GM23338 (cell line): ENCODE measurements around the gene COL20A1. TPM values are rescaled to one million over a fixed set of nuclear protein-coding genes. Genes with fewer than 3 reads are reported as not detected.

Experiments
- ATAC-seq: fragments of 200-7000 bp; cut with Tn5 transposase; 3 replicates; pipeline ENCODE4 v1.9.1; 2020
- DNase-seq: peaks from one replicate; pipeline ENCODE4 v3.0.0-alpha.2; 2015; ENCODE audit warnings: low spot score
- H2AFZ ChIP-seq: fragments of 200-600 bp; sonication (generic); 2 replicates; pipeline ENCODE4 v1.8.0; 2016; ENCODE audit warnings: antibody characterized with exemption, mild to moderate bottlenecking, moderate library complexity
- H3F3A ChIP-seq: fragments of 200-600 bp; sonication (generic); replicated peaks from 2 replicates; pipeline ENCODE4 v1.8.0; 2017; ENCODE audit warnings: antibody characterized with exemption, mixed run types, low read depth
- H3K27ac ChIP-seq: fragments of 200-600 bp; sonication (generic); 2 replicates; pipeline ENCODE4 v1.6.1; 2016; ENCODE audit warnings: low read depth
- H3K27me3 ChIP-seq: fragments of 200-600 bp; sonication (generic); 2 replicates; pipeline ENCODE4 v1.8.0; 2016; ENCODE audit warnings: mild to moderate bottlenecking, mixed run types, moderate library complexity; ENCODE audit not compliant: insufficient read depth
- H3K36me3 ChIP-seq: fragments of 200-600 bp; sonication (generic); 2 replicates; pipeline ENCODE4 v1.8.0; 2016; ENCODE audit warnings: mild to moderate bottlenecking; ENCODE audit not compliant: insufficient read depth
- H3K4me1 ChIP-seq: fragments of 200-600 bp; sonication (generic); 2 replicates; pipeline ENCODE4 v1.8.0; 2016; ENCODE audit warnings: mild to moderate bottlenecking, moderate library complexity; ENCODE audit not compliant: insufficient read depth
- H3K4me2 ChIP-seq: fragments of 200-600 bp; sonication (generic); 2 replicates; pipeline ENCODE4 v1.7.1; 2017; ENCODE audit warnings: mixed run types
- H3K4me3 ChIP-seq: fragments of 200-600 bp; sonication (generic); 2 replicates; pipeline ENCODE4 v1.6.1; 2016; ENCODE audit warnings: mixed run types
- H3K79me2 ChIP-seq: fragments of 200-600 bp; sonication (generic); replicated peaks from 2 replicates; pipeline ENCODE4 v1.8.0; 2017; ENCODE audit warnings: mild to moderate bottlenecking; ENCODE audit not compliant: insufficient read depth
- H3K9me2 ChIP-seq: fragments of 200-600 bp; sonication (generic); 2 replicates; pipeline ENCODE4 v1.8.0; 2017; ENCODE audit not compliant: insufficient read depth
- H4K20me1 ChIP-seq: fragments of 200-600 bp; sonication (generic); replicated peaks from 2 replicates; pipeline ENCODE4 v1.8.0; 2017; ENCODE audit warnings: mild to moderate bottlenecking; ENCODE audit not compliant: insufficient read depth
- H3K27ac Mint-ChIP-seq: 2 replicates; pipeline ENCODE4 v1.8.0; 2020; ENCODE audit warnings: inconsistent platforms, mild to moderate bottlenecking, moderate library complexity, mixed read lengths
- H3K27me3 Mint-ChIP-seq: 3 replicates; pipeline ENCODE4 v1.8.0; 2022; ENCODE audit warnings: low read depth, mild to moderate bottlenecking, moderate library complexity, mixed read lengths, inconsistent platforms; ENCODE audit not compliant: insufficient read depth, poor library complexity
- H3K36me3 Mint-ChIP-seq: 3 replicates; pipeline ENCODE4 v1.8.0; 2021; ENCODE audit warnings: low read depth, mild to moderate bottlenecking, inconsistent platforms, moderate library complexity, mixed read lengths
- H3K4me1 Mint-ChIP-seq: 3 replicates; pipeline ENCODE4 v1.8.0; 2020; ENCODE audit warnings: mild to moderate bottlenecking, inconsistent platforms, mixed read lengths
- H3K4me3 Mint-ChIP-seq: 3 replicates; pipeline ENCODE4 v1.8.0; 2021; ENCODE audit warnings: moderate library complexity, mild to moderate bottlenecking, inconsistent platforms, mixed read lengths
- H3K9me3 Mint-ChIP-seq: 3 replicates; pipeline ENCODE4 v1.8.0; 2020; ENCODE audit warnings: moderate library complexity, mild to moderate bottlenecking, inconsistent platforms, mixed read lengths
- EZH2 ChIP-seq: fragments of 200-600 bp; sonication (generic); IDR thresholded peaks from one replicate; pipeline ENCODE4 v1.8.0; 2017; ENCODE audit warnings: antibody characterized with exemption, mild to moderate bottlenecking, low read depth; ENCODE audit not compliant: unreplicated experiment
- EZH2phosphoT487 ChIP-seq: fragments of 200-600 bp; sonication (generic); IDR thresholded peaks from one replicate; pipeline ENCODE4 v1.8.1; 2018; ENCODE audit warnings: antibody characterized with exemption; ENCODE audit not compliant: unreplicated experiment
- JUNB ChIP-seq: IDR thresholded peaks from one replicate; pipeline ENCODE4 v1.6.1; 2016; ENCODE audit warnings: antibody characterized with exemption; ENCODE audit not compliant: unreplicated experiment
- NANOG ChIP-seq: IDR thresholded peaks from 2 replicates; pipeline ENCODE4 v1.6.1; 2016; ENCODE audit warnings: antibody characterized with exemption, borderline replicate concordance
- POLR2AphosphoS5 ChIP-seq: IDR thresholded peaks from 2 replicates; pipeline ENCODE4 v1.6.1; 2016; ENCODE audit warnings: antibody characterized with exemption, low read depth
- ZNF114 ChIP-seq: fragments of 250-450 bp; sonication (Bioruptor Pico); IDR thresholded peaks from 2 replicates; pipeline ENCODE4 v1.5.0; 2020; ENCODE audit warnings: mild to moderate bottlenecking, moderate library complexity
- ZNF331 ChIP-seq: fragments of 250-450 bp; sonication (Bioruptor Pico); IDR thresholded peaks from 2 replicates; pipeline ENCODE4 v1.5.0; 2020; ENCODE audit warnings: low read depth, mild to moderate bottlenecking, moderate library complexity
- polyA plus RNA-seq: library from polyadenylated mRNA; unstranded; fragments of >200 nt; fragmentation: Nextera tagmentation; extraction: Ambion mirVana; gene quantifications from 2 replicates; pipeline ENCODE4 v1.2.1, GENCODE V29; 2016
- total RNA-seq: library from RNA; depleted of rRNA; stranded (reverse); fragments of >200 nt; shearing (Covaris generic); gene quantifications from 2 replicates; pipeline ENCODE4 v1.2.3, GENCODE V29; 2014
- TF ChIP-seq, protein P1 (sequence below): IDR thresholded peaks from one replicate; pipeline ENCODE4 v1.6.1; 2018; ENCODE audit warnings: antibody characterized with exemption; ENCODE audit not compliant: unreplicated experiment
- TF ChIP-seq, protein P2 (sequence below), 2 experiments: fragments of 200-600 bp in 1 of 2; sonication (generic) in 1 of 2; conservative IDR thresholded peaks; 2 replicates each; pipeline versions ENCODE4 v1.5.1 to v1.6.1; 2016 to 2017; ENCODE audit warnings: antibody characterized with exemption in 2 of 2, low read depth in 2 of 2, mild to moderate bottlenecking in 2 of 2, moderate library complexity in 1 of 2
- TF ChIP-seq, protein P3 (sequence below): fragments of 250-450 bp; sonication (Bioruptor Pico); IDR thresholded peaks from 2 replicates; pipeline ENCODE4 v1.5.0; 2020; ENCODE audit warnings: mild to moderate bottlenecking, moderate library complexity

Gene COL20A1
- total and polyA plus RNA-seq, 2 experiments from 2014 or later = 0.28 to 0.79 TPM

DNA sequence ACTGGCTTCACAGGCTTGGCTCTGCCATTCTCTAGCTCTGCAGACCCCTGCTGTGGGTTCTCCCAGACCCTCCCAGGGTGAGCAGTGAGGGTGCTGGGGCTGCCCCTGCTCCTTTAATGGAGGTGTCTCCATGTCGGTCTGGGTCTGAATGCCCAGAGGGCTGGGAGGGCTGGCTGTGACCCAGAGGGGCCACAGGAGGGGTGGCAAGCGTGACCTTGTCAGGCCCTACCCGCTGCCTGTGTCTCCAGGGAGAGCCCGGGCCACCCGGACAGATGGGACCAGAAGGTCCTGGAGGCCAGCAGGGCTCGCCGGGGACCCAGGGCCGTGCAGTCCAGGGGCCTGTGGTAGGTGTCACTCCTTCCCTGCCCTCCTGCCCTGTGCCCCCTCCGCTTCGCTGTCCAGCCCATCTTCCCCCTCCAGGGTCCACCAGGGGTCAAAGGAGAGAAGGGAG lies 32.1 kb downstream of the COL20A1 start (continued):
- no peak for TF ChIP-seq EZH2
- no peak for TF ChIP-seq POLR2AphosphoS5
- TF ChIP-seq, protein P1, sequence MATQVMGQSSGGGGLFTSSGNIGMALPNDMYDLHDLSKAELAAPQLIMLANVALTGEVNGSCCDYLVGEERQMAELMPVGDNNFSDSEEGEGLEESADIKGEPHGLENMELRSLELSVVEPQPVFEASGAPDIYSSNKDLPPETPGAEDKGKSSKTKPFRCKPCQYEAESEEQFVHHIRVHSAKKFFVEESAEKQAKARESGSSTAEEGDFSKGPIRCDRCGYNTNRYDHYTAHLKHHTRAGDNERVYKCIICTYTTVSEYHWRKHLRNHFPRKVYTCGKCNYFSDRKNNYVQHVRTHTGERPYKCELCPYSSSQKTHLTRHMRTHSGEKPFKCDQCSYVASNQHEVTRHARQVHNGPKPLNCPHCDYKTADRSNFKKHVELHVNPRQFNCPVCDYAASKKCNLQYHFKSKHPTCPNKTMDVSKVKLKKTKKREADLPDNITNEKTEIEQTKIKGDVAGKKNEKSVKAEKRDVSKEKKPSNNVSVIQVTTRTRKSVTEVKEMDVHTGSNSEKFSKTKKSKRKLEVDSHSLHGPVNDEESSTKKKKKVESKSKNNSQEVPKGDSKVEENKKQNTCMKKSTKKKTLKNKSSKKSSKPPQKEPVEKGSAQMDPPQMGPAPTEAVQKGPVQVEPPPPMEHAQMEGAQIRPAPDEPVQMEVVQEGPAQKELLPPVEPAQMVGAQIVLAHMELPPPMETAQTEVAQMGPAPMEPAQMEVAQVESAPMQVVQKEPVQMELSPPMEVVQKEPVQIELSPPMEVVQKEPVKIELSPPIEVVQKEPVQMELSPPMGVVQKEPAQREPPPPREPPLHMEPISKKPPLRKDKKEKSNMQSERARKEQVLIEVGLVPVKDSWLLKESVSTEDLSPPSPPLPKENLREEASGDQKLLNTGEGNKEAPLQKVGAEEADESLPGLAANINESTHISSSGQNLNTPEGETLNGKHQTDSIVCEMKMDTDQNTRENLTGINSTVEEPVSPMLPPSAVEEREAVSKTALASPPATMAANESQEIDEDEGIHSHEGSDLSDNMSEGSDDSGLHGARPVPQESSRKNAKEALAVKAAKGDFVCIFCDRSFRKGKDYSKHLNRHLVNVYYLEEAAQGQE = no peak
- TF ChIP-seq ZNF331 (CRISPR knock-in tag) = no peak
- no peak for TF ChIP-seq ZNF114 (CRISPR knock-in tag)
- TF ChIP-seq, protein P2, sequence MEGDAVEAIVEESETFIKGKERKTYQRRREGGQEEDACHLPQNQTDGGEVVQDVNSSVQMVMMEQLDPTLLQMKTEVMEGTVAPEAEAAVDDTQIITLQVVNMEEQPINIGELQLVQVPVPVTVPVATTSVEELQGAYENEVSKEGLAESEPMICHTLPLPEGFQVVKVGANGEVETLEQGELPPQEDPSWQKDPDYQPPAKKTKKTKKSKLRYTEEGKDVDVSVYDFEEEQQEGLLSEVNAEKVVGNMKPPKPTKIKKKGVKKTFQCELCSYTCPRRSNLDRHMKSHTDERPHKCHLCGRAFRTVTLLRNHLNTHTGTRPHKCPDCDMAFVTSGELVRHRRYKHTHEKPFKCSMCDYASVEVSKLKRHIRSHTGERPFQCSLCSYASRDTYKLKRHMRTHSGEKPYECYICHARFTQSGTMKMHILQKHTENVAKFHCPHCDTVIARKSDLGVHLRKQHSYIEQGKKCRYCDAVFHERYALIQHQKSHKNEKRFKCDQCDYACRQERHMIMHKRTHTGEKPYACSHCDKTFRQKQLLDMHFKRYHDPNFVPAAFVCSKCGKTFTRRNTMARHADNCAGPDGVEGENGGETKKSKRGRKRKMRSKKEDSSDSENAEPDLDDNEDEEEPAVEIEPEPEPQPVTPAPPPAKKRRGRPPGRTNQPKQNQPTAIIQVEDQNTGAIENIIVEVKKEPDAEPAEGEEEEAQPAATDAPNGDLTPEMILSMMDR (conservative IDR thresholded peaks at IDR 0.05; ENCODE audit: low read depth in 2 of 2) = no peak
- TF ChIP-seq EZH2phosphoT487 = no peak

DNA sequence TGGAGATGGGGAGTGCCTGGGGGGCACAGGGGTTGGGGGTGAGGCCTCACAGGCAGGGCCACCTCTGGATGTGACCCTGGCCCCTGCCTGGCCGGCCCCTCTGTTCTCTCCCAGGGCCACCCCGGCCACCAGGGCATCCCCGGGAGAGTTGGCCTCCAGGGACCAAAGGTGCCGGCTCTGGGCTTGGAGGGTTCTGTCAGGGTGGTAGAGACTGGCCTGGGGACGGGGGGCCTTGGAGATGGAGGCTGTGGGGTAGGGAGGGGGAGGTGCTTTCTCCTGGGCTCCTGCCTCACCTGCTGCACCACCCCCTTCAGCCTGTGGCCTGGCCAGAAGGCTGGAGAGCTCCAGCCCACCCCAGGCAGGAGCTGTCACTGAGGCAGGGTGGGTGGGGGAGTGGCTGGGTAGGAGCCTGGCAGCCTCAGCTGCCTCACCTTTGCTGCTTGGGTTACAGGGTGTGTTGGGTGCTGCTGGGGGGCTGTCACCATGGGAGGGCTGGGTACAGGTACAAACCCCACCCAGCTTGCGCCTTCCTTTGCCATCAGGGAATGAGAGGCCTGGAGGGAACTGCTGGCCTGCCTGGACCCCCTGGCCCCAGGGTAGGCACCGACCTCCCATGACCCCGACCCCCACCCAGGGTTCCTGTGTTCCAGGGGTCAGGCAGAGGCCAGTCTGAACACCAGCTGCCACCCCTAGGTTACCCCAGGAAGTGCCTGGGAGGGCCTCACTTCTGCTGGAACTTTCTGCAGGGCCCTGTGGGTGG lies 32.7 kb downstream of the COL20A1 start:
- Mint-ChIP-seq H3K27ac (no peak overlapping the region), H3K4me1 (peaks cover 8% of the 10 kb centered on the region), H3K4me3 (no peak overlapping the region), H3K27me3 (peaks cover 8% of the 10 kb centered on the region), H3K36me3 (no peaks in the 10 kb centered on the region; the same call in 2 of the 3 replicates), H3K9me3 (no peaks in the 10 kb centered on the region; the same call in 2 of the 3 replicates)
- H3K9me2 ChIP-seq = no peaks in the 10 kb centered on the region
- no peak overlapping the region for H3K27ac ChIP-seq
- DNase-seq = no peak
- no peaks in the 10 kb centered on the region; the same call in 1 of the 2 replicates for H3K4me1 ChIP-seq
- H3K27me3 ChIP-seq = no peaks in the 10 kb centered on the region
- no peaks in the 10 kb centered on the region for H4K20me1 ChIP-seq
- no peak overlapping the region for H3K4me2 ChIP-seq
- H3K4me3 ChIP-seq = no peak overlapping the region
- H3K36me3 ChIP-seq = no peaks in the 10 kb centered on the region
- no peaks in the 10 kb centered on the region for H3K79me2 ChIP-seq
- no peak for ATAC-seq
- no peaks in the 10 kb centered on the region for H3F3A ChIP-seq
- H2AFZ ChIP-seq = no peak overlapping the region
- TF ChIP-seq ZNF331 (CRISPR knock-in tag) = no peak
- TF ChIP-seq NANOG = no peak
- TF ChIP-seq, protein P3, sequence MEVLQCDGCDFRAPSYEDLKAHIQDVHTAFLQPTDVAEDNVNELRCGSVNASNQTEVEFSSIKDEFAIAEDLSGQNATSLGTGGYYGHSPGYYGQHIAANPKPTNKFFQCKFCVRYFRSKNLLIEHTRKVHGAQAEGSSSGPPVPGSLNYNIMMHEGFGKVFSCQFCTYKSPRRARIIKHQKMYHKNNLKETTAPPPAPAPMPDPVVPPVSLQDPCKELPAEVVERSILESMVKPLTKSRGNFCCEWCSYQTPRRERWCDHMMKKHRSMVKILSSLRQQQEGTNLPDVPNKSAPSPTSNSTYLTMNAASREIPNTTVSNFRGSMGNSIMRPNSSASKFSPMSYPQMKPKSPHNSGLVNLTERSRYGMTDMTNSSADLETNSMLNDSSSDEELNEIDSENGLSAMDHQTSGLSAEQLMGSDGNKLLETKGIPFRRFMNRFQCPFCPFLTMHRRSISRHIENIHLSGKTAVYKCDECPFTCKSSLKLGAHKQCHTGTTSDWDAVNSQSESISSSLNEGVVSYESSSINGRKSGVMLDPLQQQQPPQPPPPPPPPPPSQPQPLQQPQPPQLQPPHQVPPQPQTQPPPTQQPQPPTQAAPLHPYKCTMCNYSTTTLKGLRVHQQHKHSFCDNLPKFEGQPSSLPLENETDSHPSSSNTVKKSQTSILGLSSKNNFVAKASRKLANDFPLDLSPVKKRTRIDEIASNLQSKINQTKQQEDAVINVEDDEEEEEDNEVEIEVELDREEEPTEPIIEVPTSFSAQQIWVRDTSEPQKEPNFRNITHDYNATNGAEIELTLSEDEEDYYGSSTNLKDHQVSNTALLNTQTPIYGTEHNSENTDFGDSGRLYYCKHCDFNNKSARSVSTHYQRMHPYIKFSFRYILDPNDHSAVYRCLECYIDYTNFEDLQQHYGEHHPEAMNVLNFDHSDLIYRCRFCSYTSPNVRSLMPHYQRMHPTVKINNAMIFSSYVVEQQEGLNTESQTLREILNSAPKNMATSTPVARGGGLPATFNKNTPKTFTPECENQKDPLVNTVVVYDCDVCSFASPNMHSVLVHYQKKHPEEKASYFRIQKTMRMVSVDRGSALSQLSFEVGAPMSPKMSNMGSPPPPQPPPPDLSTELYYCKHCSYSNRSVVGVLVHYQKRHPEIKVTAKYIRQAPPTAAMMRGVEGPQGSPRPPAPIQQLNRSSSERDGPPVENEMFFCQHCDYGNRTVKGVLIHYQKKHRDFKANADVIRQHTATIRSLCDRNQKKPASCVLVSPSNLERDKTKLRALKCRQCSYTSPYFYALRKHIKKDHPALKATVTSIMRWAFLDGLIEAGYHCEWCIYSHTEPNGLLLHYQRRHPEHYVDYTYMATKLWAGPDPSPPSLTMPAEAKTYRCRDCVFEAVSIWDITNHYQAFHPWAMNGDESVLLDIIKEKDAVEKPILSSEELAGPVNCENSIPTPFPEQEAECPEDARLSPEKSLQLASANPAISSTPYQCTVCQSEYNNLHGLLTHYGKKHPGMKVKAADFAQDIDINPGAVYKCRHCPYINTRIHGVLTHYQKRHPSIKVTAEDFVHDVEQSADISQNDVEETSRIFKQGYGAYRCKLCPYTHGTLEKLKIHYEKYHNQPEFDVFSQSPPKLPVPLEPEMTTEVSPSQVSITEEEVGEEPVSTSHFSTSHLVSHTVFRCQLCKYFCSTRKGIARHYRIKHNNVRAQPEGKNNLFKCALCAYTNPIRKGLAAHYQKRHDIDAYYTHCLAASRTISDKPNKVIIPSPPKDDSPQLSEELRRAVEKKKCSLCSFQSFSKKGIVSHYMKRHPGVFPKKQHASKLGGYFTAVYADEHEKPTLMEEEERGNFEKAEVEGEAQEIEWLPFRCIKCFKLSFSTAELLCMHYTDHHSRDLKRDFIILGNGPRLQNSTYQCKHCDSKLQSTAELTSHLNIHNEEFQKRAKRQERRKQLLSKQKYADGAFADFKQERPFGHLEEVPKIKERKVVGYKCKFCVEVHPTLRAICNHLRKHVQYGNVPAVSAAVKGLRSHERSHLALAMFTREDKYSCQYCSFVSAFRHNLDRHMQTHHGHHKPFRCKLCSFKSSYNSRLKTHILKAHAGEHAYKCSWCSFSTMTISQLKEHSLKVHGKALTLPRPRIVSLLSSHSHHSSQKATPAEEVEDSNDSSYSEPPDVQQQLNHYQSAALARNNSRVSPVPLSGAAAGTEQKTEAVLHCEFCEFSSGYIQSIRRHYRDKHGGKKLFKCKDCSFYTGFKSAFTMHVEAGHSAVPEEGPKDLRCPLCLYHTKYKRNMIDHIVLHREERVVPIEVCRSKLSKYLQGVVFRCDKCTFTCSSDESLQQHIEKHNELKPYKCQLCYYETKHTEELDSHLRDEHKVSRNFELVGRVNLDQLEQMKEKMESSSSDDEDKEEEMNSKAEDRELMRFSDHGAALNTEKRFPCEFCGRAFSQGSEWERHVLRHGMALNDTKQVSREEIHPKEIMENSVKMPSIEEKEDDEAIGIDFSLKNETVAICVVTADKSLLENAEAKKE (CRISPR knock-in tag) = no peak
- TF ChIP-seq ZNF114 (CRISPR knock-in tag) = no peak
- TF ChIP-seq JUNB = no peak
- TF ChIP-seq, protein P2 (conservative IDR thresholded peaks at IDR 0.05; ENCODE audit: low read depth in 2 of 2) = no peak
